Endothelial cell of umbilical vein (primary cell): ENCODE measurements around the gene TPGS2. TPM values are rescaled to one million over a fixed set of nuclear protein-coding genes. Genes with fewer than 3 reads are reported as not detected.

ENCODE experiments used
- BruUV-seq: library from RNA; stranded (reverse); fragments of 400-500 nt; replicated peaks from 2 replicates; lab custom pipeline; 2021; lab: Mats Ljungman, UMichigan
- CTCF ChIA-PET: fragments of 300-600, 350-600 bp; sonication (Branson Sonifier 250); formaldehyde crosslinking; loops from one replicate; lab custom pipeline; 2021; ENCODE audit warnings: antibody characterized with exemption, inconsistent platforms; lab: Charles Lee
- POLR2A ChIA-PET: fragments of 300-600, 350-600 bp; sonication (Branson Sonifier 250); formaldehyde crosslinking; loops from one replicate; lab custom pipeline; 2021; ENCODE audit warnings: antibody characterized with exemption, inconsistent platforms; lab: Charles Lee
- DNase-seq: peaks from one replicate; pipeline ENCODE4 v3.0.0-alpha.2; 2011; ENCODE audit warnings: low read depth, low spot score
- FAIRE-seq: peaks from 2 replicates; lab custom pipeline; 2011; peaks lifted over from hg19 to GRCh38; lab: Jason Lieb, UNC
- H2AFZ ChIP-seq: 2 replicates; pipeline ENCODE4 v1.6.0; 2012; ENCODE audit warnings: low read depth, low read length, control low read depth, inconsistent platforms
- H3K27ac ChIP-seq: 2 replicates; pipeline ENCODE4 v1.5.1; 2011; ENCODE audit warnings: low read depth, mild to moderate bottlenecking, control low read depth, low read length, moderate library complexity; ENCODE audit not compliant: insufficient read depth
- H3K27me3 ChIP-seq, 2 experiments: 2 replicates each; pipeline versions ENCODE4 v1.6.0 to v1.6.1; 2011; ENCODE audit warnings: low read length in 2 of 2, mixed read lengths in 1 of 2; ENCODE audit not compliant: control insufficient read depth in 2 of 2, insufficient read depth in 2 of 2
- H3K36me3 ChIP-seq, 2 experiments: 2 replicates in 1 of 2; 3 replicates in 1 of 2; pipeline ENCODE4 v1.5.1; 2011; ENCODE audit warnings: low read length in 2 of 2, mild to moderate bottlenecking in 1 of 2, moderate library complexity in 1 of 2; ENCODE audit not compliant: control insufficient read depth in 2 of 2, insufficient read depth in 2 of 2; ENCODE audit errors: extremely low read depth in 1 of 2
- H3K4me1 ChIP-seq: 3 replicates; pipeline ENCODE4 v1.5.1; 2011; ENCODE audit warnings: mild to moderate bottlenecking, low read length; ENCODE audit not compliant: control insufficient read depth, insufficient read depth; ENCODE audit errors: extremely low read depth
- H3K4me2 ChIP-seq: 2 replicates; pipeline ENCODE4 v1.6.1; 2011; ENCODE audit warnings: low read length, control low read depth, mixed read lengths; ENCODE audit not compliant: insufficient read depth
- H3K4me3 ChIP-seq, 3 experiments: fragments of 200-600 bp in 1 of 3; sonication (generic), shearing (Covaris generic) in 1 of 3; replicated peaks in 1 of 3; 2 replicates each; pipeline ENCODE4 v1.5.1; 2011 to 2016; ENCODE audit warnings: control low read depth in 3 of 3, low read length in 3 of 3, mild to moderate bottlenecking in 2 of 3, inconsistent platforms in 1 of 3, low read depth in 1 of 3, moderate library complexity in 1 of 3; ENCODE audit not compliant: insufficient read depth in 1 of 3
- H3K79me2 ChIP-seq: 2 replicates; pipeline ENCODE4 v1.6.0; 2012; ENCODE audit warnings: low read length, inconsistent platforms; ENCODE audit not compliant: control insufficient read depth, insufficient read depth
- H3K9ac ChIP-seq: replicated peaks from 2 replicates; pipeline ENCODE3; 2011; ENCODE audit warnings: low read length, control low read depth; ENCODE audit not compliant: insufficient read depth; ENCODE audit errors: extremely low read depth
- H3K9me1 ChIP-seq: replicated peaks from 3 replicates; pipeline ENCODE4 v1.6.0; 2011; ENCODE audit warnings: mild to moderate bottlenecking, low read length; ENCODE audit not compliant: control insufficient read depth, insufficient read depth; ENCODE audit errors: extremely low read depth
- H3K9me3 ChIP-seq: replicated peaks from 2 replicates; pipeline ENCODE4 v1.5.1; 2012; ENCODE audit warnings: low read length, inconsistent platforms; ENCODE audit not compliant: control insufficient read depth, insufficient read depth
- H4K20me1 ChIP-seq: replicated peaks from 2 replicates; pipeline ENCODE3; 2011; ENCODE audit warnings: mild to moderate bottlenecking, low read length; ENCODE audit not compliant: control insufficient read depth, insufficient read depth; ENCODE audit errors: extremely low read depth
- CTCF ChIP-seq, 2 donors: IDR thresholded peaks; 1 replicate in 1 of 2; 2 replicates in 1 of 2; pipeline ENCODE4 v1.5.1; 2011; ENCODE audit warnings: low read length in 2 of 2, mild to moderate bottlenecking in 2 of 2, moderate library complexity in 2 of 2, control low read depth in 1 of 2, inconsistent platforms in 1 of 2, low read depth in 1 of 2; ENCODE audit not compliant: insufficient read depth in 1 of 2; ENCODE audit errors: extremely low read depth in 1 of 2
- EZH2 ChIP-seq: IDR thresholded peaks from 2 replicates; pipeline ENCODE4 v1.6.1; 2012; ENCODE audit warnings: borderline replicate concordance, low read depth, mild to moderate bottlenecking, moderate library complexity, low read length, inconsistent platforms; ENCODE audit not compliant: severe bottlenecking
- FOS ChIP-seq: IDR thresholded peaks from 2 replicates; pipeline ENCODE4 v1.6.1; 2011; ENCODE audit warnings: mild to moderate bottlenecking, low read length, moderate library complexity, borderline replicate concordance; ENCODE audit not compliant: insufficient read depth
- GATA2 ChIP-seq: IDR thresholded peaks from 2 replicates; pipeline ENCODE4 v1.7.0; 2011; ENCODE audit warnings: low read depth, mild to moderate bottlenecking, moderate library complexity, mixed read lengths, low read length; ENCODE audit not compliant: insufficient read length, insufficient read depth
- JUN ChIP-seq: IDR thresholded peaks from 2 replicates; pipeline ENCODE4 v1.6.1; 2011; ENCODE audit warnings: borderline replicate concordance, low read depth; ENCODE audit not compliant: insufficient read length, insufficient read depth
- MAX ChIP-seq: IDR thresholded peaks from 2 replicates; pipeline ENCODE4 v1.6.1; 2011; ENCODE audit not compliant: insufficient read depth, insufficient read length
- MYC ChIP-seq: IDR thresholded peaks from one replicate; pipeline ENCODE4 v1.6.1; 2011; ENCODE audit warnings: mild to moderate bottlenecking, low read depth, low read length
- POLR2A ChIP-seq: IDR thresholded peaks from 2 replicates; pipeline ENCODE4 v1.6.1; 2012; ENCODE audit warnings: low read depth, mild to moderate bottlenecking, control low read depth, low read length
- POLR2AphosphoS5 ChIP-seq: IDR thresholded peaks from 2 replicates; pipeline ENCODE4 v1.6.1; 2012; ENCODE audit warnings: low read depth, mild to moderate bottlenecking, control low read depth, low read length, moderate library complexity; ENCODE audit not compliant: insufficient read depth
- dilution Hi-C: fragments of 300-500 bp; cut with MboI; formaldehyde crosslinking; loops from one replicate; pipeline ENCODE4 v1.15.0; 2019; ENCODE audit warnings: low sequenced_read_pairs; ENCODE audit not compliant: extremely low pct_ligation_motif_present
- intact Hi-C: fragments of 100-400 bp; cut with micrococcal nuclease; formaldehyde crosslinking; loops from one replicate; pipeline ENCODE4 v1.10.0; 2022
- polyA plus RNA-seq, 4 experiments: library from polyadenylated mRNA; depleted of rRNA in 3 of 4; stranded (reverse) in 3 of 4; unstranded in 1 of 4; fragments of >200 nt; gene quantifications; 2 replicates each; pipeline versions ENCODE4 v1.2.1 to v1.2.3, GENCODE V29; 2011 to 2012; ENCODE audit warnings: missing spikeins in 1 of 4
- total RNA-seq: library from RNA; stranded (reverse); gene quantifications from 2 replicates; pipeline ENCODE4 v1.2.3, GENCODE V29; 2021

The TPGS2 gene
- total and polyA plus RNA-seq, 2 donors (not counting 3 experiments of a cell fraction or from before 2014, with no cell fraction given) = 150 to 232 TPM

- CTCF ChIA-PET = interaction anchor here (0.9 to 2.2 kb wide), 3 partner anchors 10 to 21 kb away, joined by 4 to 9 read pairs (median 4); partner anchors contain the start of genes KIAA1328 and TPGS2
Observed at GRCh38 chr18:36850527-36851201, 21.9 kb upstream of the TPGS2 start.

More at GRCh38 chr18:36850527-36851201, 21.9 kb upstream of the TPGS2 start:
- TF ChIP-seq MYC (no peak), MAX (no peak), FOS (peak; percentile 76), CTCF (IDR thresholded peaks at IDR 0.05; ENCODE audit: extremely low read depth in 1 of 2, insufficient read depth in 1 of 2, low read depth in 1 of 2, low read length in 2 of 2) (no peak), POLR2A (no peak), GATA2 (peak; percentile 88), POLR2AphosphoS5 (no peak), JUN (peak; percentile 24), EZH2 (no peak)
- POLR2A ChIA-PET = interaction anchor here (0.5 kb wide), 1 partner anchor 48 kb away, joined by 3 read pairs; no protein-coding TSS in a partner anchor
- Histone ChIP-seq H3K9me3 (no peaks in the 10 kb centered on the region), H3K79me2 (no peaks in the 10 kb centered on the region), H3K9ac (no peak overlapping the region), H3K27ac (no peak overlapping the region), H3K27me3 (no peaks in the 10 kb centered on the region), H2AFZ (no peak overlapping the region), H4K20me1 (no peaks in the 10 kb centered on the region), H3K9me1 (no peaks in the 10 kb centered on the region), H3K4me3 (no peak overlapping the region), H3K4me1 (peaks cover 10% of the 10 kb centered on the region), H3K36me3 (no peaks in the 10 kb centered on the region), H3K4me2 (no peak overlapping the region)
- intact Hi-C loops = no loop called here
- no TSS peak for BruUV-seq
- dilution Hi-C loops = no loop called here
- DNase-seq = peak; percentile 61
- FAIRE-seq = peak; percentile 79
